Ascending aorta (tissue), 2 donors: Measurements from ENCODE around the gene PID1. TPM values are rescaled to one million over a fixed set of nuclear protein-coding genes. Genes with fewer than 3 reads are reported as not detected.
"Not testable (repeated sequence)": the region's sequence is repeated elsewhere in the genome, so short reads cannot be mapped to it uniquely, and the experiment has no call there.

Source experiments
- DNase-seq, 2 donors: peaks; one replicate each; pipeline ENCODE4 v3.0.0-alpha.2; 2019; ENCODE audit warnings: low spot score in 2 of 2
- H3K27ac ChIP-seq, 2 donors: fragments of 200-600 bp; sonication (generic); one replicate each; pipeline ENCODE4 v1.5.1; 2016 to 2017; ENCODE audit warnings: mild to moderate bottlenecking in 1 of 2
- H3K27me3 ChIP-seq: fragments of 200-600 bp; sonication (generic); one replicate; pipeline ENCODE4 v1.5.1; 2017
- H3K36me3 ChIP-seq, 2 donors: fragments of 200-600 bp; sonication (generic); one replicate each; pipeline ENCODE4 v1.5.1; 2016
- H3K4me1 ChIP-seq, 2 donors: fragments of 200-600 bp; sonication (generic); one replicate each; pipeline ENCODE4 v1.5.1; 2016 to 2017; ENCODE audit warnings: mild to moderate bottlenecking in 1 of 2
- H3K4me3 ChIP-seq, 2 donors: fragments of 200-600 bp; sonication (generic); one replicate each; pipeline ENCODE4 v1.5.1; 2016 to 2017; ENCODE audit warnings: mild to moderate bottlenecking in 1 of 2
- H3K9me3 ChIP-seq, 2 donors: fragments of 200-600 bp; sonication (generic); one replicate each; pipeline ENCODE4 v1.5.1; 2016
- intact Hi-C: fragments of 100-400 bp; cut with DNase I; formaldehyde crosslinking; loops from one replicate; pipeline ENCODE4 v1.15.1; 2023
- total RNA-seq: library from RNA; depleted of rRNA; stranded (reverse); fragments of >200 nt; gene quantifications from one replicate; pipeline ENCODE4 v1.1.0, GENCODE V29; 2016
- TF ChIP-seq, protein P1 (sequence below), 3 experiments: fragments of 200-600 bp in 2 of 3; fragments of 450-650 bp in 1 of 3; sonication (generic) in 2 of 3; IDR thresholded peaks; one replicate each; pipeline ENCODE4 v1.5.1; 2016 to 2019; ENCODE audit warnings: antibody characterized with exemption in 3 of 3, mild to moderate bottlenecking in 1 of 3, moderate library complexity in 1 of 3

Gene PID1
- total RNA-seq, 1 donor from 2014 or later: 38.4 TPM

DNA sequence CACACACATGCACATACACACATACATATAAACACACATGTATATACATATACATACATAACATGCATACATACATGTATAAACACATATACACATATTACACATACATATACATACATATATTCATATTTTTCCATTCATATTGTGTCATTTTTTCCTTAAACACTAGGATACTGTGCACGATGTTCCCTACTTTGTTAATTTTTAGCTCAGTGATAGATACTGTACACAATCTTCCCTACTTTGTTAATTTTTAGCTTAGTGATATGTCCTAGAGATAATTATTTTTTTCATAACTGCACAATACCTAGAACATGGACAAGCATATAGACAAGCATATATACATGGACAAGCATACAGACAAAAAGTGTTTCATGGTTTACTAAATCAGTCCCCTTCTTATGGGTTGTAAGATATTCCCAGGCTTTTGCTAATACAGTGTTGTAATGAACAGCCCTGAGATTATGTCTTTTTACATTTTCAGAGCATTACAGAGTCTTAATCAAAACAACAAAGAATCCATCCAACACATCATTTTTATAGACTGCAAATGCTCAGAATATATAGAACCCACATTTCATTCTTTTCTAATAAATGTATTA lies 75.6 kb downstream of the PID1 start:
- TF ChIP-seq, protein P1, sequence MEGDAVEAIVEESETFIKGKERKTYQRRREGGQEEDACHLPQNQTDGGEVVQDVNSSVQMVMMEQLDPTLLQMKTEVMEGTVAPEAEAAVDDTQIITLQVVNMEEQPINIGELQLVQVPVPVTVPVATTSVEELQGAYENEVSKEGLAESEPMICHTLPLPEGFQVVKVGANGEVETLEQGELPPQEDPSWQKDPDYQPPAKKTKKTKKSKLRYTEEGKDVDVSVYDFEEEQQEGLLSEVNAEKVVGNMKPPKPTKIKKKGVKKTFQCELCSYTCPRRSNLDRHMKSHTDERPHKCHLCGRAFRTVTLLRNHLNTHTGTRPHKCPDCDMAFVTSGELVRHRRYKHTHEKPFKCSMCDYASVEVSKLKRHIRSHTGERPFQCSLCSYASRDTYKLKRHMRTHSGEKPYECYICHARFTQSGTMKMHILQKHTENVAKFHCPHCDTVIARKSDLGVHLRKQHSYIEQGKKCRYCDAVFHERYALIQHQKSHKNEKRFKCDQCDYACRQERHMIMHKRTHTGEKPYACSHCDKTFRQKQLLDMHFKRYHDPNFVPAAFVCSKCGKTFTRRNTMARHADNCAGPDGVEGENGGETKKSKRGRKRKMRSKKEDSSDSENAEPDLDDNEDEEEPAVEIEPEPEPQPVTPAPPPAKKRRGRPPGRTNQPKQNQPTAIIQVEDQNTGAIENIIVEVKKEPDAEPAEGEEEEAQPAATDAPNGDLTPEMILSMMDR (IDR thresholded peaks at IDR 0.05): no peak
- H3K27ac ChIP-seq: no peak overlapping the region
- peaks cover 0 to 4% of the 10 kb centered on the region in 2 donors for H3K36me3 ChIP-seq
- DNase-seq: no peak
- peaks cover 0 to 4% of the 10 kb centered on the region in 2 donors for H3K4me1 ChIP-seq
- no peaks in the 10 kb centered on the region for H3K27me3 ChIP-seq
- intact Hi-C loops: no loop called here
- no peak overlapping the region for H3K4me3 ChIP-seq
- no peaks in the 10 kb centered on the region for H3K9me3 ChIP-seq

DNA sequence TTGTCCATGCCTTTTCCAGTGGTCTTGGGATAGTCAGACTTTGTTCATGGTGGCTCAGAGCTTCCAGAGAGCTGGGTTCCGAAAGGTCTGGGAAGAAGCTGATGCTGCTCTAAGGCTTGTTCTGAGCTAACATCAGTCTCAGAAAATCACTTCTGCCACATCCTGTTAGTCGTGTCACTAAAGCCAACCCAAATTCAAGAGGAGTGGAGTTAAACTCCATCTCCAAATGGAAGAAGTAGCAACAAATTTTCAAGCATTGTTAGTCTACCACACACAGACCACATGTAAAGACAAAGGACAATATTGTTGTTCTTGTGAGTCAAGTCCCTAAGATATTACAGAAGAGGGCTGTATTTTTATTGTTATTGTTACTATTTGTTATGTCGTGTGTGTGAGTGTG lies 77.8 kb downstream of the PID1 start:
- intact Hi-C loops: no loop called here
- DNase-seq: no peak
- Histone ChIP-seq H3K27ac (no peak overlapping the region), H3K9me3 (no peaks in the 10 kb centered on the region), H3K36me3 (no peaks in the 10 kb centered on the region), H3K4me3 (no peak overlapping the region), H3K27me3 (no peaks in the 10 kb centered on the region), H3K4me1 (peaks cover 0 to 9% of the 10 kb centered on the region in 2 donors)
- TF ChIP-seq, protein P1 (IDR thresholded peaks at IDR 0.05): no peak

DNA sequence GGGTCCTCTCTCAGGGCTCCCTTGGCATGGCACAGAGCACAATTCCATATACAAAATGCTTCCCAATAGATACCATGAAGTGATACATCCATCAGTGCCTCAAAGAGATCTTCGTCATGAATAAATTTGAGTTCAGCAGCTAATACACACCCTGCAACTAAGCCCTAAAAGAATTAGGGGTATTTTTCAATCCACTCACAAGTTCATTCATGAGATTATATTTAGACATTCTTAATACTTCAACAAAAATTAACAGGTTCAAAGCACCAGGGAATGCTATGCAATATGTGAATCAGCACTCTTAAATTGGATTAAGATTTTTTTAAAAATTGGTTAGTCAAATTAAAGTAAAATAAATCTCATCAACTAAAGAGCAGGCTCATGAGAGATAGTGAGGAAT lies 79.7 kb downstream of the PID1 start:
- Histone ChIP-seq H3K4me3 (no peak overlapping the region), H3K9me3 (peaks cover 0 to 11% of the 10 kb centered on the region in 2 donors), H3K27me3 (no peaks in the 10 kb centered on the region), H3K36me3 (no peaks in the 10 kb centered on the region), H3K4me1 (peaks cover 0 to 6% of the 10 kb centered on the region in 2 donors), H3K27ac (no peak overlapping the region)
- intact Hi-C loops: no loop called here
- TF ChIP-seq, protein P1 (IDR thresholded peaks at IDR 0.05): no peak
- no peak for DNase-seq

DNA sequence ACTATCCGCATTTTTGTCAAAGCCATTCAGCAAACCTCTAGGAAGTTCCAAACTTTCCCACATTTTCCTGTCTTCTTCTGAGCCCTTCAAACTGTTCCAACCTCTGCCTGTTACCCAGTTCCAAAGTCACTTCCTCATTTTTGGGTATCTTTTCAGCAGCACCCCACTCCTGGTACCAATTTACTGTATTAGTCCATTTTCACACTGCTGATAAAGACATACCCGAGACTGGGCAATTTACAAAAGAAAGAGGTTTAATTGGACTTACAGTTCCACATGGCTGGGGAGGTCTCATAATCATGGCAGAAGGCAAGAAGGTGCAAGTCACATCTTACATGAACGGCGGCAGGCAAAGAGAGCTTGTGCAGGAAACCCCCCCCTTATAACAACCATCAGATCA lies 84.0 kb downstream of the PID1 start:
- H3K4me3 ChIP-seq, intact Hi-C loops, H3K27me3 ChIP-seq, DNase-seq, H3K36me3 ChIP-seq, H3K27ac ChIP-seq: not testable (repeated sequence)
- H3K9me3 ChIP-seq: peaks cover 0 to 11% of the 10 kb centered on the region in 2 donors
- H3K4me1 ChIP-seq: peaks cover 0 to 10% of the 10 kb centered on the region in 2 donors

DNA sequence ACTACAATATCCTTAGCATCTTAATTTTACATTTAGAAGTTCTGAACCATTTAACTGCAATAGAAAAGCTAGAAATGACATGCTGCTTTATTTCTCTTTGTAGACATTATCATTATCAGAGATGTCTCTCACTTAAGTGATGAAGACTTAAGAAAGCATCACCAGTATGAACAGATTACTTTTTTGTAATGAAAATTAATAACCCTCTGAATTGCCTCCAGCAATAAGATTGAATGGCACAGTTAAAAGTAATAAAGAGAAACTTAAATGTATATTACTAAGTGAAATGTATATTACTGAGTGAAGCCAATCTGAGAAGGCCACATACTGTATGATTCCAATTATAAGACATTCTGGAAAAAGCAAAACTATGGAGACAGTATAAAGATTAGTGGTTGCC lies 89.4 kb downstream of the PID1 start:
- intact Hi-C loops: no loop called here
- Histone ChIP-seq H3K27ac (peak overlapping the region in 1 of 2 donors; percentile 55), H3K9me3 (no peaks in the 10 kb centered on the region), H3K27me3 (no peaks in the 10 kb centered on the region), H3K4me3 (no peak overlapping the region), H3K4me1 (peaks cover 0 to 25% of the 10 kb centered on the region in 2 donors), H3K36me3 (peaks cover 0 to 4% of the 10 kb centered on the region in 2 donors)
- TF ChIP-seq, protein P1 (IDR thresholded peaks at IDR 0.05): no peak
- no peak for DNase-seq

DNA sequence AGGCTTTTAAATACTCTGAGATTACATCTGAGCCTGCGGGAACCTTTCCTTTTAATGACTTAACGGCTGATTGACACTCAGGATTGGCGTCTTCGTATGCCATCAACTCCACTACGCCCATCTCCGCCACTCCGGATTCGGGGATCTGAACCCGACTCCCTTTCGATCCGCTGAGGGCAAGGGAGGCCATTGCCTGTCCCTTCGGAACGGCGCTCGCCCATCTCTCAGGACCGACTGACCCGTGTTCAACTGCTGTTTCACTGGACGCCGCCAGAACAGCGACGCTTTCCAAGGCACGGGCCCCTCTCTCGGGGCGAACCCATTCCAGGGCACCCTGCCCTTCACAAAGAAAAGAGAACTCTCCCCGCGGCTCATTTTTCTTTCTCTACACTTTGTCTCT lies 90.4 kb downstream of the PID1 start:
- no peaks in the 10 kb centered on the region for H3K27me3 ChIP-seq
- peaks cover 0 to 25% of the 10 kb centered on the region in 2 donors for H3K4me1 ChIP-seq
- H3K9me3 ChIP-seq: no peaks in the 10 kb centered on the region
- H3K4me3 ChIP-seq: no peak overlapping the region
- TF ChIP-seq, protein P1 (IDR thresholded peaks at IDR 0.05): no peak
- peak overlapping the region in 1 of 2 donors; percentile 86 for H3K27ac ChIP-seq
- intact Hi-C loops: no loop called here
- peaks cover 0 to 4% of the 10 kb centered on the region in 2 donors for H3K36me3 ChIP-seq
- DNase-seq: no peak
